ENCODE measurements around the gene GPR137.
A peak's percentile ranks its signal among the peaks of the same experiment; 100 is the strongest.
"Not testable (repeated sequence)": the region's sequence is repeated elsewhere in the genome, so short reads cannot be mapped to it uniquely, and the experiment has no call there.

GPR137 gene

GRCh38 chr11:64318766-64319761, 33.4 kb downstream of the GPR137 start:
- H3K36me3 ChIP-seq = 0 out of 2 replicates have a peak, but pooled peaks cover 6% of the 10 kb centered on the region

GRCh38 chr11:64320556-64320955, 34.9 kb downstream of the GPR137 start:
- Histone ChIP-seq H3K9me3 (no peaks in the 10 kb centered on the region), H3K27me3 (no peaks in the 10 kb centered on the region), H3K4me3 (ENCODE audit: low read depth, low read length) (no peak overlapping the region), H3K36me3 (no peaks in the 10 kb centered on the region), H3K4me1 (no peaks in the 10 kb centered on the region)
- TF ChIP-seq CTCF (IDR thresholded peaks at IDR 0.05; ENCODE audit: low read depth, low read length) = no peak
- DNase-seq = no peak

More at GRCh38 chr11:64318766-64319761, 33.4 kb downstream of the GPR137 start:
- peak overlapping the region; percentile 78 for H3K4me3 ChIP-seq (ENCODE audit: low read depth, low read length)
- H3K27me3 ChIP-seq = no peaks in the 10 kb centered on the region
- no peaks in the 10 kb centered on the region for H3K9me3 ChIP-seq
- no peak for DNase-seq
- no peaks in the 10 kb centered on the region for H3K4me1 ChIP-seq
- no peak for TF ChIP-seq CTCF (IDR thresholded peaks at IDR 0.05; ENCODE audit: low read depth, low read length)

- Histone ChIP-seq H3K4me3 (ENCODE audit: low read depth, low read length) (no peak overlapping the region), H3K4me1 (no peaks in the 10 kb centered on the region), H3K36me3 (no peaks in the 10 kb centered on the region), H3K9me3 (no peaks in the 10 kb centered on the region), H3K27me3 (no peaks in the 10 kb centered on the region)
- no peak for DNase-seq
- TF ChIP-seq CTCF (IDR thresholded peaks at IDR 0.05; ENCODE audit: low read depth, low read length) = no peak
Measured at GRCh38 chr11:64321026-64321425, 35.4 kb downstream of the GPR137 start.

GRCh38 chr11:64321533-64321932, 35.9 kb downstream of the GPR137 start:
- no peaks in the 10 kb centered on the region for H3K4me1 ChIP-seq
- no peaks in the 10 kb centered on the region for H3K36me3 ChIP-seq
- no peak overlapping the region for H3K4me3 ChIP-seq (ENCODE audit: low read depth, low read length)
- DNase-seq = no peak
- H3K9me3 ChIP-seq = no peaks in the 10 kb centered on the region
- H3K27me3 ChIP-seq = no peaks in the 10 kb centered on the region
- no peak for TF ChIP-seq CTCF (IDR thresholded peaks at IDR 0.05; ENCODE audit: low read depth, low read length)

GRCh38 chr11:64322925-64323260, 37.2 kb downstream of the GPR137 start:
- no peak for TF ChIP-seq CTCF (IDR thresholded peaks at IDR 0.05; ENCODE audit: low read depth, low read length)
- no peaks in the 10 kb centered on the region for H3K9me3 ChIP-seq

GRCh38 chr11:64323373-64323772, 37.7 kb downstream of the GPR137 start:
- no peak overlapping the region for H3K4me3 ChIP-seq (ENCODE audit: low read depth, low read length)
- no peaks in the 10 kb centered on the region for H3K36me3 ChIP-seq
- DNase-seq = no peak
- H3K27me3 ChIP-seq = no peaks in the 10 kb centered on the region
- no peaks in the 10 kb centered on the region for H3K9me3 ChIP-seq
- no peak for TF ChIP-seq CTCF (IDR thresholded peaks at IDR 0.05; ENCODE audit: low read depth, low read length)
- H3K4me1 ChIP-seq = no peaks in the 10 kb centered on the region

More at GRCh38 chr11:64322925-64323260, 37.2 kb downstream of the GPR137 start:
- Histone ChIP-seq H3K4me3 (ENCODE audit: low read depth, low read length) (no peak overlapping the region), H3K27me3 (no peaks in the 10 kb centered on the region), H3K4me1 (no peaks in the 10 kb centered on the region), H3K36me3 (no peaks in the 10 kb centered on the region)
- DNase-seq = no peak

- not testable (repeated sequence) for H3K9me3 ChIP-seq; H3K4me1 ChIP-seq; H3K27me3 ChIP-seq; H3K4me3 ChIP-seq (ENCODE audit: low read depth, low read length); DNase-seq; H3K36me3 ChIP-seq
Measured at GRCh38 chr11:64323984-64324383, 38.3 kb downstream of the GPR137 start.
